IPS DF 6.9 (cell line): ENCODE data around the gene FRMD4A.

ENCODE experiments used
- DNase-seq: peaks from one replicate; pipeline ENCODE4 v3.0.0-alpha.2; 2013; ENCODE audit warnings: low read depth, low spot score
- H3K27ac ChIP-seq: one replicate; pipeline ENCODE4 v1.5.1; 2013; ENCODE audit warnings: low read length, control low read depth
- H3K27me3 ChIP-seq: 2 replicates; pipeline ENCODE4 v1.6.1; 2013; ENCODE audit warnings: mild to moderate bottlenecking, low read length; ENCODE audit not compliant: control insufficient read depth, insufficient read depth
- H3K36me3 ChIP-seq: 2 replicates; pipeline ENCODE4 v1.6.1; 2013; ENCODE audit warnings: low read length; ENCODE audit not compliant: control insufficient read depth, insufficient read depth
- H3K4me1 ChIP-seq: 2 replicates; pipeline ENCODE4 v1.6.1; 2013; ENCODE audit warnings: low read length; ENCODE audit not compliant: control insufficient read depth, insufficient read depth
- H3K4me3 ChIP-seq: 2 replicates; pipeline ENCODE4 v1.5.1; 2013; ENCODE audit warnings: mild to moderate bottlenecking, low read length
- H3K9me3 ChIP-seq: 2 replicates; pipeline ENCODE4 v1.6.1; 2013; ENCODE audit warnings: low read length, inconsistent platforms; ENCODE audit not compliant: control insufficient read depth, insufficient read depth
- WGBS: extraction: QIAGEN DNeasy Blood & Tissue Kit; methylation state at CpG from one replicate; pipeline ENCODE4 v1.1.7; 2013; ENCODE audit warnings: mixed read lengths, missing lambda C conversion rate; ENCODE audit not compliant: insufficient read length, insufficient coverage; 5-methylcytosine and 5-hydroxymethylcytosine counted together

FRMD4A gene

GRCh38 chr10:13892871-13893270 is 437.9 kb downstream of the FRMD4A start:
- Histone ChIP-seq H3K4me3 (no peak overlapping the region), H3K27ac (no peak overlapping the region), H3K27me3 (no peaks in the 10 kb centered on the region), H3K9me3 (no peaks in the 10 kb centered on the region), H3K36me3 (no peaks in the 10 kb centered on the region), H3K4me1 (peaks cover 1% of the 10 kb centered on the region; the same call in 1 of the 2 replicates)
- WGBS: no CpG with 5 or more reads among the region's 5 CpGs
- no peak for DNase-seq

DNA sequence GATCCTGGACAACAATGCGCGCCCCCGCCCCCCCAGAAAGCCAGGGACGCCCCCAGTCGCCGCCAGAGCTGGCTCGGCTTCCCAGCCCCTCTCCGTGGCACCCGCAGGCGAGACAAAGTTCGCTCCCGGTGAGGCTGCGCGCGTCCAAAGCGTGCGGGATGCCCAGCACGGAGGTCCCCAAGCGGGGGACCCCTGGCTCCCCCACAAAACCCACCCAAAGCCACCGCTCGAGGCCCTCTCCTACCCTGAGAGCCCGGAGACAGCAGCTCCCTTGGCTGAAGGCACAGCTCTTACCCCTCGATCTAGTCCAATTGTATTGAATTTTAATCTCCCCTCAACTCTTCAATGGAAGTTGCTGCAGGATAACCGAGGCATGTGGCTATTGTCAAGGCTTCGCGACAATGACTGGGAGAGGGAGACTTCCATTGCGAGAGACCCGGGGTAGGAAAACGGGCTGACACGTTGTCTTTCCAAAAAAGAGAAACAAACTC is 438.7 kb downstream of the FRMD4A start:
- no peaks in the 10 kb centered on the region for H3K36me3 ChIP-seq
- no peaks in the 10 kb centered on the region for H3K9me3 ChIP-seq
- H3K27ac ChIP-seq: no peak overlapping the region
- peaks cover 1% of the 10 kb centered on the region; the same call in 1 of the 2 replicates for H3K4me1 ChIP-seq
- no peaks in the 10 kb centered on the region for H3K27me3 ChIP-seq
- WGBS: no CpG with 5 or more reads among the region's 30 CpGs
- H3K4me3 ChIP-seq: peak overlapping the region; percentile 73; the same call in 1 of the 2 replicates
- DNase-seq: no peak

DNA sequence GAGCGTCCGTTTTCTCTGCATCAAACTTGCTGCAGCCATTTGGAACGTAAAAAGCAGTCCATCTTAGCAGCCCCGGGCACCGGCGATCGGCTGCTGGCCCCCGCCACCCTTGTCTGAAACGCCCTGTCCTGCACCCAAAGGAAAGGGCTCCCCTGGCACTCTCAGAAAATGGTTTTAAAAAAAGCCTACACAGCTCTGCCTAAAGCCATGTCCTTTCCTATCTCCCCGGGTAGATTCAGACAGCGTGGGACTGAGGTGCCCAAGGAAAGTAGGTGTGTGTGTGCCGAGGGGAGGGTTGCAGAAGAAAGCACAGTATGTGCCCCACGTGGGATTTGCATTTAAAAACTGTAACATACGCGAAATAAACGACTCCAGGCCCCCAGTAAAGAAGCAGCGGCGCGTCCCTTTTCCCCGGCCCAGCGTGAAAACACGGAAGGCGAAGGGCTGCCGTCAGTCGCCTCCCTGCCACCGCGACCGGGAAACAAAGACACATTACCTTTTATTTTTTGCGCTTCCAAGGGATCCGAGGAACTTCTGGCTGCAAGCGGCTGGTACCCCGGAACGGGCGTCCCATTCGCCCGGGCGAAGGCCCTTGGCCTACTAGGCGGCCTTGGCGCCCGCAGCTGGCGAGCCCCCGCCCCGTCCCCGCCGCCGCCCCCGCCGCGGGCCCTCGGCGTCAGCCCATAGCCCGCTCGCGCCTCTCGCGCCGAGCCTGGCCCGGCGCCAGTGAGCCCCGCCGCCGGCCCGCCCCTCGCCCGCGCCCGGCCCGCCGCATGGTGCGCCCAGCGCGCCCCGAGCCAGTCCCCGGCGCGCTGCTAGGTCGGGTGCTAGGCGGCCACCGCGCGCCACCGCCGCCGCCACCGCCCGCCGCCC is 439.4 kb downstream of the FRMD4A start:
- WGBS: no CpG with 5 or more reads among the region's 87 CpGs

GRCh38 chr10:13890233-13891127 is 440.2 kb downstream of the FRMD4A start:
- Histone ChIP-seq H3K27ac (no peak overlapping the region), H3K4me3 (peak overlapping the region; percentile 73; the same call in 1 of the 2 replicates), H3K27me3 (no peaks in the 10 kb centered on the region), H3K9me3 (no peaks in the 10 kb centered on the region), H3K36me3 (no peaks in the 10 kb centered on the region), H3K4me1 (peaks cover 1% of the 10 kb centered on the region; the same call in 1 of the 2 replicates)
- DNase-seq: no peak
- no CpG with 5 or more reads among the region's 26 CpGs for WGBS

More for the DNA sequence above, 439.4 kb downstream of the FRMD4A start:
- Histone ChIP-seq H3K36me3 (no peaks in the 10 kb centered on the region), H3K4me1 (peaks cover 1% of the 10 kb centered on the region; the same call in 1 of the 2 replicates), H3K27ac (no peak overlapping the region), H3K9me3 (no peaks in the 10 kb centered on the region), H3K4me3 (peak overlapping the region; percentile 73), H3K27me3 (no peaks in the 10 kb centered on the region)
- DNase-seq: no peak

- Histone ChIP-seq H3K4me3 (no peak overlapping the region), H3K4me1 (peaks cover 5% of the 10 kb centered on the region), H3K27ac (no peak overlapping the region), H3K36me3 (no peaks in the 10 kb centered on the region), H3K9me3 (no peaks in the 10 kb centered on the region), H3K27me3 (no peaks in the 10 kb centered on the region)
- no peak for DNase-seq
- WGBS: no CpG with 5 or more reads among the region's 4 CpGs
Measured at GRCh38 chr10:13887761-13888160, 443.0 kb downstream of the FRMD4A start.

GRCh38 chr10:13885238-13885990 is 445.3 kb downstream of the FRMD4A start:
- WGBS: no CpG with 5 or more reads among the region's 9 CpGs
- H3K4me1 ChIP-seq: peaks cover 10% of the 10 kb centered on the region
- H3K4me3 ChIP-seq: no peak overlapping the region
- H3K27me3 ChIP-seq: no peaks in the 10 kb centered on the region
- H3K27ac ChIP-seq: no peak overlapping the region
- no peaks in the 10 kb centered on the region for H3K36me3 ChIP-seq
- no peaks in the 10 kb centered on the region for H3K9me3 ChIP-seq
- no peak for DNase-seq

- Histone ChIP-seq H3K9me3 (no peaks in the 10 kb centered on the region), H3K4me1 (peaks cover 11% of the 10 kb centered on the region), H3K27ac (no peak overlapping the region), H3K4me3 (no peak overlapping the region), H3K36me3 (no peaks in the 10 kb centered on the region), H3K27me3 (no peaks in the 10 kb centered on the region)
- DNase-seq: no peak
- WGBS: no CpG with 5 or more reads among the region's 8 CpGs
Measured at GRCh38 chr10:13883636-13884444, 446.9 kb downstream of the FRMD4A start.

GRCh38 chr10:13882119-13882711 is 448.5 kb downstream of the FRMD4A start:
- Histone ChIP-seq H3K27me3 (no peaks in the 10 kb centered on the region), H3K9me3 (no peaks in the 10 kb centered on the region), H3K36me3 (no peaks in the 10 kb centered on the region), H3K4me1 (peaks cover 11% of the 10 kb centered on the region), H3K27ac (peak overlapping the region; percentile 41), H3K4me3 (no peak overlapping the region)
- no CpG with 5 or more reads among the region's 7 CpGs for WGBS
- DNase-seq: peak; percentile 86

DNA sequence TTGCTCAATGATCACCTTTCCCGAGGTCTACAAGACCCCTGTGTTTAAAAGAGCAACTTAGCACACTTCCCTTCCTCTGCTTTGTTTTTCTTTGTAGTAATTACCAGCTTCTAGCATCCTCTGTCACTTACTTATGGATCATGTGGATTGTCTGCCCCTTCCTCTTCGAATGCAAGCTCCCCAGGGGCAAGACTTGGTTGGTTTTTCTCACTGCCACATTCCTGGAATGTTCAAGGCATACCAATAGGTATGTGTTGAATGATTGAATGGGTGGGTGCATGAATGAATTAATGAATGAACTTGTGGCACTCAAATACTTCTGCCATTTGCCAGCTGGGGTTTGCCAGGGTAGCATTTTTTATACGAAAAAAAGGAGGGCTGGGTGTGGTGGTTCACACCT is 450.0 kb downstream of the FRMD4A start:
- H3K27me3 ChIP-seq: no peaks in the 10 kb centered on the region
- no peak for DNase-seq
- no peak overlapping the region for H3K4me3 ChIP-seq
- H3K36me3 ChIP-seq: no peaks in the 10 kb centered on the region
- WGBS: no CpG with 5 or more reads among the region's 3 CpGs
- H3K4me1 ChIP-seq: peaks cover 11% of the 10 kb centered on the region
- H3K27ac ChIP-seq: no peak overlapping the region
- no peaks in the 10 kb centered on the region for H3K9me3 ChIP-seq
